CD4-positive, alpha-beta T cell (primary cell): ENCODE results near the gene GPR3. TPM values are rescaled to one million over a fixed set of nuclear protein-coding genes. Genes with fewer than 3 reads are reported as not detected.

Experiments used
- ATAC-seq: fragments of 200-7000 bp; cut with Tn5 transposase; one replicate; pipeline ENCODE4 v1.10.0; 2022; ENCODE audit warnings: mild to moderate bottlenecking; ENCODE audit not compliant: poor library complexity
- CTCF ChIA-PET: fragments of 350-600 bp; sonication (Branson Sonifier 250); formaldehyde crosslinking; loops from one replicate; lab custom pipeline; 2021; ENCODE audit warnings: antibody characterized with exemption, inconsistent platforms; lab: Charles Lee
- POLR2A ChIA-PET: fragments of 350-600 bp; sonication (Branson Sonifier 250); formaldehyde crosslinking; loops from one replicate; lab custom pipeline; 2021; ENCODE audit warnings: antibody characterized with exemption, inconsistent platforms; lab: Charles Lee
- DNase-seq, 14 experiments: peaks; one replicate each; pipeline ENCODE4 v3.0.0-alpha.2; 2013 to 2020; ENCODE audit warnings: mixed read lengths in 2 of 14
- H3K27ac ChIP-seq, 2 donors: one replicate each; pipeline versions ENCODE4 v1.5.1 to v1.7.0; 2013; ENCODE audit warnings: low read length in 2 of 2, low read depth in 1 of 2, mild to moderate bottlenecking in 1 of 2
- H3K27me3 ChIP-seq, 2 experiments: 1 replicate in 1 of 2; 2 replicates in 1 of 2; pipeline versions ENCODE4 v1.6.1 to v1.7.0; 2013; ENCODE audit warnings: low read length in 2 of 2, control low read depth in 1 of 2, mild to moderate bottlenecking in 1 of 2, moderate library complexity in 1 of 2; ENCODE audit not compliant: insufficient read depth in 2 of 2, control insufficient read depth in 1 of 2
- H3K36me3 ChIP-seq: one replicate; pipeline ENCODE4 v1.6.1; 2013; ENCODE audit warnings: low read length, control low read depth; ENCODE audit not compliant: insufficient read depth
- H3K4me1 ChIP-seq: one replicate; pipeline ENCODE4 v1.6.1; 2013; ENCODE audit warnings: low read length, control low read depth; ENCODE audit not compliant: insufficient read depth
- H3K4me3 ChIP-seq: one replicate; pipeline ENCODE4 v1.5.1; 2013; ENCODE audit warnings: mild to moderate bottlenecking, low read length, moderate library complexity
- H3K9me3 ChIP-seq, 2 experiments: 1 replicate in 1 of 2; 2 replicates in 1 of 2; pipeline versions ENCODE4 v1.6.1 to v1.7.0; 2013; ENCODE audit warnings: low read length in 2 of 2, mild to moderate bottlenecking in 2 of 2, control low read depth in 1 of 2, moderate library complexity in 1 of 2; ENCODE audit not compliant: control insufficient read depth in 1 of 2, insufficient read depth in 1 of 2
- H3K27ac Mint-ChIP-seq: one replicate; pipeline ENCODE4 v1.8.0; 2020; ENCODE audit warnings: mixed read lengths
- H3K27me3 Mint-ChIP-seq: one replicate; pipeline ENCODE4 v1.8.0; 2021; ENCODE audit warnings: mixed read lengths
- H3K36me3 Mint-ChIP-seq: one replicate; pipeline ENCODE4 v1.8.0; 2021; ENCODE audit warnings: low read depth, mixed read lengths
- H3K4me1 Mint-ChIP-seq: one replicate; pipeline ENCODE4 v1.8.0; 2021; ENCODE audit warnings: low read depth, mixed read lengths
- H3K4me3 Mint-ChIP-seq: one replicate; pipeline ENCODE4 v1.8.0; 2020; ENCODE audit warnings: mild to moderate bottlenecking, mixed read lengths
- H3K9me3 Mint-ChIP-seq: one replicate; pipeline ENCODE4 v1.8.0; 2020; ENCODE audit warnings: mixed read lengths
- intact Hi-C, 2 experiments: fragments of 100-400 bp; cut with DNase I in 1 of 2; cut with micrococcal nuclease in 1 of 2; formaldehyde crosslinking; loops; one replicate each; pipeline versions ENCODE4 v1.15.1 to v1.9.0; 2023 to 2025; cut with DNase I, micrococcal nuclease
- total RNA-seq, 174 experiments: library from RNA in 2 of 174; stranded (reverse) in 2 of 174; gene quantifications; one replicate each; pipeline ENCODE4 v1.2.3 and lab custom pipeline; 2021 to 2026
- TF ChIP-seq, protein P1 (sequence below): fragments of 200-600 bp; IDR thresholded peaks from one replicate; pipeline ENCODE4 v1.8.0; 2022; ENCODE audit warnings: antibody characterized with exemption, mild to moderate bottlenecking

GPR3 gene
- total RNA-seq, 2 experiments from 2014 or later: 0.14 to 0.19 TPM

GRCh38 chr1:27398405-27399149 is 6.2 kb downstream of the GPR3 start:
- no peak overlapping the region for H3K4me3 ChIP-seq
- no peaks in the 10 kb centered on the region for H3K27me3 ChIP-seq
- POLR2A ChIA-PET: interaction anchor here (1.0 to 2.2 kb wide), 4 partner anchors 41 to 264 kb away, joined by 3 to 5 read pairs (median 4); partner anchors contain the start of gene AHDC1
- intact Hi-C loops: loop anchor here in 1 of 2 experiments (5.0 kb wide), 1 partner anchor 356 kb away; no protein-coding TSS in a partner anchor
- Mint-ChIP-seq H3K4me1 (peaks cover 38% of the 10 kb centered on the region), H3K4me3 (no peak overlapping the region), H3K27me3 (no peaks in the 10 kb centered on the region), H3K27ac (peak overlapping the region; percentile 17), H3K36me3 (no peaks in the 10 kb centered on the region), H3K9me3 (no peaks in the 10 kb centered on the region)
- ATAC-seq (no peak), DNase-seq (no peak)
- no peaks in the 10 kb centered on the region for H3K9me3 ChIP-seq
- peaks cover 23% of the 10 kb centered on the region for H3K4me1 ChIP-seq
- peak overlapping the region in 1 of 2 donors; percentile 22 for H3K27ac ChIP-seq
- CTCF ChIA-PET: interaction anchor here (0.9 to 5.8 kb wide), 2 partner anchors 99 to 230 kb away, joined by 3 to 125 read pairs; no protein-coding TSS in a partner anchor
- peaks cover 2% of the 10 kb centered on the region for H3K36me3 ChIP-seq
- TF ChIP-seq, protein P1, sequence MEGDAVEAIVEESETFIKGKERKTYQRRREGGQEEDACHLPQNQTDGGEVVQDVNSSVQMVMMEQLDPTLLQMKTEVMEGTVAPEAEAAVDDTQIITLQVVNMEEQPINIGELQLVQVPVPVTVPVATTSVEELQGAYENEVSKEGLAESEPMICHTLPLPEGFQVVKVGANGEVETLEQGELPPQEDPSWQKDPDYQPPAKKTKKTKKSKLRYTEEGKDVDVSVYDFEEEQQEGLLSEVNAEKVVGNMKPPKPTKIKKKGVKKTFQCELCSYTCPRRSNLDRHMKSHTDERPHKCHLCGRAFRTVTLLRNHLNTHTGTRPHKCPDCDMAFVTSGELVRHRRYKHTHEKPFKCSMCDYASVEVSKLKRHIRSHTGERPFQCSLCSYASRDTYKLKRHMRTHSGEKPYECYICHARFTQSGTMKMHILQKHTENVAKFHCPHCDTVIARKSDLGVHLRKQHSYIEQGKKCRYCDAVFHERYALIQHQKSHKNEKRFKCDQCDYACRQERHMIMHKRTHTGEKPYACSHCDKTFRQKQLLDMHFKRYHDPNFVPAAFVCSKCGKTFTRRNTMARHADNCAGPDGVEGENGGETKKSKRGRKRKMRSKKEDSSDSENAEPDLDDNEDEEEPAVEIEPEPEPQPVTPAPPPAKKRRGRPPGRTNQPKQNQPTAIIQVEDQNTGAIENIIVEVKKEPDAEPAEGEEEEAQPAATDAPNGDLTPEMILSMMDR: no peak

- H3K9me3 Mint-ChIP-seq: no peaks in the 10 kb centered on the region
- H3K27ac Mint-ChIP-seq: no peak overlapping the region
- CTCF ChIA-PET: interaction anchor here (5.8 kb wide), 1 partner anchor 100 kb away, joined by 125 read pairs; no protein-coding TSS in a partner anchor
- Histone ChIP-seq H3K27me3 (no peaks in the 10 kb centered on the region), H3K4me1 (peaks cover 27% of the 10 kb centered on the region), H3K36me3 (peaks cover 3% of the 10 kb centered on the region), H3K9me3 (no peaks in the 10 kb centered on the region), H3K4me3 (no peak overlapping the region), H3K27ac (peak overlapping the region in 1 of 2 donors; percentile 22)
- intact Hi-C loops: loop anchor here in 1 of 2 experiments (5.0 kb wide), 1 partner anchor 357 kb away; no protein-coding TSS in a partner anchor
- H3K27me3 Mint-ChIP-seq: no peaks in the 10 kb centered on the region
- POLR2A ChIA-PET: interaction anchor here (2.1 to 2.2 kb wide), 2 partner anchors 205 to 263 kb away, joined by 5 read pairs; partner anchors contain the start of gene AHDC1
- TF ChIP-seq, protein P1: no peak
- peaks cover 5% of the 10 kb centered on the region for H3K36me3 Mint-ChIP-seq
- no peak for DNase-seq
- no peak overlapping the region for H3K4me3 Mint-ChIP-seq
- no peak for ATAC-seq
- peaks cover 45% of the 10 kb centered on the region for H3K4me1 Mint-ChIP-seq
Observed at GRCh38 chr1:27399251-27400025, 7.0 kb downstream of the GPR3 start.
